Pancreas (tissue), 10 donors: ENCODE results near the gene PLK5. TPM values are rescaled to one million over a fixed set of nuclear protein-coding genes. Genes with fewer than 3 reads are reported as not detected.

ENCODE experiments used
- ATAC-seq, 4 donors: fragments of 200-7000 bp; cut with Tn5 transposase; one replicate each; pipeline versions ENCODE4 v1.8.0 to v1.9.1; 2020; ENCODE audit warnings: mild to moderate bottlenecking in 4 of 4, moderate library complexity in 4 of 4
- DNase-seq, 6 donors: peaks; one replicate each; pipeline ENCODE4 v3.0.0-alpha.2; 2020
- FAIRE-seq: peaks from 2 replicates; lab custom pipeline; 2012; peaks lifted over from hg19 to GRCh38; lab: Jason Lieb, UNC
- H3K27ac ChIP-seq, 4 donors: fragments of 200-600 bp; sonication (generic); 1 replicate in 3 of 4; 2 replicates in 1 of 4; pipeline versions ENCODE4 v1.5.0 to v1.8.0; 2020
- H3K27me3 ChIP-seq, 4 donors: fragments of 200-600 bp; one replicate each; pipeline ENCODE4 v1.8.0; 2021
- H3K36me3 ChIP-seq, 3 donors: fragments of 200-600 bp; sonication (generic) in 1 of 3; one replicate each; pipeline versions ENCODE4 v1.5.0 to v1.8.0; 2020 to 2021
- H3K4me1 ChIP-seq, 3 donors: fragments of 200-600 bp; one replicate each; pipeline ENCODE4 v1.8.0; 2021
- H3K4me3 ChIP-seq, 4 donors: fragments of 200-600 bp; sonication (generic) in 2 of 4; one replicate each; pipeline versions ENCODE4 v1.5.0 to v1.8.0; 2020 to 2021
- H3K9me3 ChIP-seq, 4 donors: fragments of 200-600 bp; one replicate each; pipeline ENCODE4 v1.8.0; 2021
- CTCF ChIP-seq, 4 donors: fragments of 200-600 bp; sonication (generic) in 3 of 4; IDR thresholded peaks; one replicate each; pipeline versions ENCODE4 v1.5.0 to v1.8.0; 2021; ENCODE audit warnings: antibody characterized with exemption in 4 of 4
- WGBS, 2 donors: extraction: QIAGEN DNeasy Blood & Tissue Kit; methylation state at CpG; one replicate each; pipeline ENCODE4 v1.1.7; 2013; 5-methylcytosine and 5-hydroxymethylcytosine counted together
- intact Hi-C, 3 donors: fragments of 100-400 bp; cut with DNase I; formaldehyde crosslinking; loops; one replicate each; pipeline versions ENCODE4 v1.11.1 to v1.14.2; 2022
- polyA plus RNA-seq, 2 donors: library from polyadenylated mRNA; stranded (reverse); fragments of 200-250 nt; gene quantifications; one replicate each; pipeline ENCODE4 v1.2.3, GENCODE V29; 2013
- total RNA-seq, 6 donors: library from RNA; stranded (reverse); fragmentation: NEBNext Ultra II Directional in 4 of 6; extraction: Animal tissue kit (Norgen Biotek cat#: 25700) in 4 of 6; gene quantifications; one replicate each; pipeline versions ENCODE4 v1.2.1 to v1.2.4, GENCODE V29; 2021 to 2023
- donor health status: healthy with polysubstance abuse.
- donor health status: DM: no; HTN: no; CAD: no; lungs with moderate emphysema.
- donor health status: DM: no; HTN: no; CAD: no.
- donor health status: control.
- donor health status: control.
- donor health status: Bipolar disorder and iron deficiency.
- donor health status: DM: yes; HTN: yes; CAD: no.
- donor health status: DM: no; HTN: no; CAD: no.
- donor health status: DM: no; HTN: no; CAD: no.
- donor health status: DM: yes; HTN: yes; CAD: no.

PLK5 gene
- total and polyA plus RNA-seq, 8 donors, result 0.11 to 0.23 TPM; not detected in 6

GRCh38 chr19:1522061-1522460 is 1.8 kb upstream of the PLK5 start:
- Histone ChIP-seq H3K9me3 (no peaks in the 10 kb centered on the region), H3K36me3 (no peaks in the 10 kb centered on the region), H3K27me3 (peaks cover 0 to 10% (median 2%) of the 10 kb centered on the region in 4 donors), H3K4me3 (no peak overlapping the region), H3K4me1 (no peaks in the 10 kb centered on the region), H3K27ac (no peak overlapping the region)
- 78 to 85% methylated on average over 10 of the region's 10 CpGs for WGBS, 2 donors
- TF ChIP-seq CTCF (IDR thresholded peaks at IDR 0.05), result no peak
- DNase-seq (no peak), FAIRE-seq (no peak), ATAC-seq (no peak)
- intact Hi-C loops, result no loop called here

GRCh38 chr19:1522838-1523237 is 1.0 kb upstream of the PLK5 start:
- Histone ChIP-seq H3K36me3 (no peaks in the 10 kb centered on the region), H3K4me1 (no peaks in the 10 kb centered on the region), H3K27ac (no peak overlapping the region), H3K4me3 (no peak overlapping the region), H3K27me3 (peaks cover 0 to 10% (median 2%) of the 10 kb centered on the region in 4 donors), H3K9me3 (no peaks in the 10 kb centered on the region)
- DNase-seq (no peak), ATAC-seq (no peak), FAIRE-seq (no peak)
- WGBS, 2 donors, result 65 to 70% methylated on average over 18 of the region's 18 CpGs
- intact Hi-C loops, result no loop called here
- no peak for TF ChIP-seq CTCF (IDR thresholded peaks at IDR 0.05)

- Histone ChIP-seq H3K27me3 (peaks cover 0 to 10% (median 2%) of the 10 kb centered on the region in 4 donors), H3K4me1 (no peaks in the 10 kb centered on the region), H3K36me3 (no peaks in the 10 kb centered on the region), H3K9me3 (no peaks in the 10 kb centered on the region), H3K27ac (no peak overlapping the region), H3K4me3 (peak overlapping the region in 2 of 4 donors; percentile 8 to 22)
- no peak for FAIRE-seq
- DNase-seq, result no peak
- no peak for ATAC-seq
- intact Hi-C loops, result no loop called here
- TF ChIP-seq CTCF (IDR thresholded peaks at IDR 0.05), result no peak
- WGBS, 2 donors, result 8 to 9% methylated on average over 46 to 49 of the region's 49 CpGs
Measured at GRCh38 chr19:1524287-1524971, 552 bp downstream of the PLK5 start.

- peaks cover 0 to 10% (median 2%) of the 10 kb centered on the region in 4 donors for H3K27me3 ChIP-seq
- no peak for ATAC-seq
- no peaks in the 10 kb centered on the region for H3K36me3 ChIP-seq
- FAIRE-seq, result no peak
- no peak overlapping the region for H3K27ac ChIP-seq
- H3K4me1 ChIP-seq, result no peaks in the 10 kb centered on the region
- no peak for TF ChIP-seq CTCF (IDR thresholded peaks at IDR 0.05)
- no peak for DNase-seq
- H3K9me3 ChIP-seq, result no peaks in the 10 kb centered on the region
- intact Hi-C loops, result no loop called here
- 37 to 50% methylated on average over 17 of the region's 17 CpGs for WGBS, 2 donors
- H3K4me3 ChIP-seq, result no peak overlapping the region
Measured at GRCh38 chr19:1524972-1525325, 1.1 kb downstream of the PLK5 start.

- Histone ChIP-seq H3K9me3 (no peaks in the 10 kb centered on the region), H3K4me3 (no peak overlapping the region), H3K4me1 (no peaks in the 10 kb centered on the region), H3K27me3 (peaks cover 0 to 10% (median 2%) of the 10 kb centered on the region in 4 donors), H3K36me3 (no peaks in the 10 kb centered on the region), H3K27ac (no peak overlapping the region)
- intact Hi-C loops, result no loop called here
- ATAC-seq (no peak), FAIRE-seq (no peak), DNase-seq (no peak)
- TF ChIP-seq CTCF (IDR thresholded peaks at IDR 0.05), result no peak
- 43 to 51% methylated on average over 31 of the region's 31 CpGs for WGBS, 2 donors
Measured at GRCh38 chr19:1525343-1525742, 1.5 kb downstream of the PLK5 start.
